Naive B cell (primary cell): Measurements from ENCODE around the gene REXO4. TPM values are rescaled to one million over a fixed set of nuclear protein-coding genes. Genes with fewer than 3 reads are reported as not detected.
A peak's percentile ranks its signal among the peaks of the same experiment; 100 is the strongest.
"Not testable (repeated sequence)": the region's sequence is repeated elsewhere in the genome, so short reads cannot be mapped to it uniquely, and the experiment has no call there.

ENCODE experiments used
- ATAC-seq, 2 donors: fragments of 150-1000 bp; cut with Tn5 transposase; 2 replicates each; pipeline ENCODE4 v1.10.0; 2021; ENCODE audit warnings: low read depth in 2 of 2, mild to moderate bottlenecking in 2 of 2, moderate library complexity in 2 of 2
- DNase-seq: peaks from one replicate; pipeline ENCODE4 v3.0.0; 2022
- H3K27ac Mint-ChIP-seq, 6 donors: one replicate each; pipeline ENCODE4 v1.8.0; 2020 to 2022; ENCODE audit warnings: mild to moderate bottlenecking in 6 of 6, mixed read lengths in 6 of 6, moderate library complexity in 5 of 6, inconsistent platforms in 2 of 6
- H3K27me3 Mint-ChIP-seq, 3 donors: one replicate each; pipeline ENCODE4 v1.8.0; 2021 to 2022; ENCODE audit warnings: mixed read lengths in 3 of 3, mild to moderate bottlenecking in 1 of 3
- H3K36me3 Mint-ChIP-seq, 2 donors: one replicate each; pipeline ENCODE4 v1.8.0; 2020 to 2022; ENCODE audit warnings: mixed read lengths in 2 of 2, inconsistent platforms in 1 of 2, mild to moderate bottlenecking in 1 of 2
- H3K4me1 Mint-ChIP-seq, 3 donors: one replicate each; pipeline ENCODE4 v1.8.0; 2020 to 2022; ENCODE audit warnings: mixed read lengths in 3 of 3, inconsistent platforms in 1 of 3, mild to moderate bottlenecking in 1 of 3, moderate library complexity in 1 of 3
- H3K4me3 Mint-ChIP-seq, 8 donors: one replicate each; pipeline ENCODE4 v1.8.0; 2020 to 2022; ENCODE audit warnings: mild to moderate bottlenecking in 8 of 8, mixed read lengths in 8 of 8, moderate library complexity in 8 of 8, inconsistent platforms in 2 of 8
- H3K9me3 Mint-ChIP-seq, 7 donors: one replicate each; pipeline ENCODE4 v1.8.0; 2020 to 2022; ENCODE audit warnings: mixed read lengths in 7 of 7, mild to moderate bottlenecking in 5 of 7, inconsistent platforms in 2 of 7, moderate library complexity in 1 of 7
- polyA plus RNA-seq, 6 donors: library from polyadenylated mRNA; unstranded; fragments of 300-500 nt; fragmentation: Illumina TruSeq; gene quantifications; one replicate each; pipeline ENCODE4 v1.2.3, GENCODE V29; 2021; ENCODE audit warnings: low read depth in 6 of 6

The REXO4 gene
- polyA plus RNA-seq, 6 donors from 2014 or later, result 4.3 to 27.7 (median 15.1) TPM

- Mint-ChIP-seq H3K36me3 (no peaks in the 10 kb centered on the region), H3K9me3 (peaks cover 0 to 1% (median 0%) of the 10 kb centered on the region in 7 donors), H3K27ac (no peak overlapping the region), H3K27me3 (peaks cover 0 to 12% (median 11%) of the 10 kb centered on the region in 3 donors), H3K4me3 (no peak overlapping the region), H3K4me1 (no peaks in the 10 kb centered on the region)
- DNase-seq (no peak), ATAC-seq (no peak)
These were observed 32.4 kb downstream of the REXO4 start for GRCh38 chr9:133385452-133385851.

DNA sequence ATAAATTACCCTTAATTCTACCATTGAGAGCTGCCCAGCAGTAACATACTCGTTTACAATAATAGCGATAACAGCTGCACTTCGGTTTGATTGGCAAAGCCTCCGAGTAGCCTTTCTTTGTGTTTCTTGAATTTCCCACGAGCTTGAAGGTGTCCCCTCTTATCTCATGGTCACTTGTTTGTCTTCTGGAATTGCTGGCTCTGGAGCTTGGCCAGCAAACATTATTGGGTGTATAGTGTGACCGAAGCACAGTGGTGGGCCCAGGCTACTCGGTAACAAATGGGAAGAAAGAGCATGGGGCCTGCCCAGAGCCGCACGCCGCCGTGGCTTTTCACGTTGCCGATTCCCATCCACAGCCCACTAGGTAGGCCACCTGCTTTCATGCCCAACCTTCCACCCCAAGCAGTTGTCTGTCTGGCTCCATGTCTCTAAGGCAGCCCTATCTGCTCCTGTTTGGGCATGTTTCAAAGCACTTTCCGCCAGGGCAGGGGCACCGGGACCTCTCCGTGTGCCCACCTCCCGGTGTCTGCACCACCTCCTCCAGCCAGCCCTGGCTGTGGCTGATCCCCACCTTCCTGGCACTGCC is 33.0 kb downstream of the REXO4 start:
- peak overlapping the region in 1 of 6 donors; percentile 15 for H3K27ac Mint-ChIP-seq
- peaks cover 0 to under 1% (median 0%) of the 10 kb centered on the region in 7 donors for H3K9me3 Mint-ChIP-seq
- no peak overlapping the region for H3K4me3 Mint-ChIP-seq
- H3K4me1 Mint-ChIP-seq, result no peaks in the 10 kb centered on the region
- H3K36me3 Mint-ChIP-seq, result no peaks in the 10 kb centered on the region
- DNase-seq (no peak), ATAC-seq (no peak)
- H3K27me3 Mint-ChIP-seq, result peaks cover 0 to 5% (median 4%) of the 10 kb centered on the region in 3 donors

GRCh38 chr9:133383438-133383837 is 34.4 kb downstream of the REXO4 start:
- DNase-seq, result no peak
- no peaks in the 10 kb centered on the region for H3K27me3 Mint-ChIP-seq
- H3K36me3 Mint-ChIP-seq, result no peaks in the 10 kb centered on the region
- H3K4me3 Mint-ChIP-seq, result no peak overlapping the region
- no peak for ATAC-seq
- H3K27ac Mint-ChIP-seq, result no peak overlapping the region
- H3K9me3 Mint-ChIP-seq, result no peaks in the 10 kb centered on the region
- H3K4me1 Mint-ChIP-seq, result no peaks in the 10 kb centered on the region

GRCh38 chr9:133382507-133383141 is 35.2 kb downstream of the REXO4 start:
- Mint-ChIP-seq H3K27me3 (no peaks in the 10 kb centered on the region), H3K4me1 (no peaks in the 10 kb centered on the region), H3K27ac (no peak overlapping the region), H3K4me3 (no peak overlapping the region), H3K9me3 (no peaks in the 10 kb centered on the region), H3K36me3 (no peaks in the 10 kb centered on the region)
- ATAC-seq (no peak), DNase-seq (no peak)

GRCh38 chr9:133380734-133381133 is 37.1 kb downstream of the REXO4 start:
- ATAC-seq, result no peak
- H3K4me1 Mint-ChIP-seq, result peaks cover 0 to 7% (median 0%) of the 10 kb centered on the region in 3 donors
- no peak overlapping the region for H3K4me3 Mint-ChIP-seq
- no peaks in the 10 kb centered on the region for H3K36me3 Mint-ChIP-seq
- DNase-seq, result no peak
- no peaks in the 10 kb centered on the region for H3K27me3 Mint-ChIP-seq
- no peak overlapping the region for H3K27ac Mint-ChIP-seq
- H3K9me3 Mint-ChIP-seq, result no peaks in the 10 kb centered on the region

- ATAC-seq (no peak), DNase-seq (no peak)
- Mint-ChIP-seq H3K9me3 (no peaks in the 10 kb centered on the region), H3K27ac (no peak overlapping the region), H3K36me3 (no peaks in the 10 kb centered on the region), H3K4me3 (peak overlapping the region in 1 of 8 donors; percentile 83), H3K27me3 (no peaks in the 10 kb centered on the region), H3K4me1 (peaks cover 9 to 14% (median 9%) of the 10 kb centered on the region in 3 donors)
These were observed 38.4 kb downstream of the REXO4 start for GRCh38 chr9:133379153-133380086.

DNA sequence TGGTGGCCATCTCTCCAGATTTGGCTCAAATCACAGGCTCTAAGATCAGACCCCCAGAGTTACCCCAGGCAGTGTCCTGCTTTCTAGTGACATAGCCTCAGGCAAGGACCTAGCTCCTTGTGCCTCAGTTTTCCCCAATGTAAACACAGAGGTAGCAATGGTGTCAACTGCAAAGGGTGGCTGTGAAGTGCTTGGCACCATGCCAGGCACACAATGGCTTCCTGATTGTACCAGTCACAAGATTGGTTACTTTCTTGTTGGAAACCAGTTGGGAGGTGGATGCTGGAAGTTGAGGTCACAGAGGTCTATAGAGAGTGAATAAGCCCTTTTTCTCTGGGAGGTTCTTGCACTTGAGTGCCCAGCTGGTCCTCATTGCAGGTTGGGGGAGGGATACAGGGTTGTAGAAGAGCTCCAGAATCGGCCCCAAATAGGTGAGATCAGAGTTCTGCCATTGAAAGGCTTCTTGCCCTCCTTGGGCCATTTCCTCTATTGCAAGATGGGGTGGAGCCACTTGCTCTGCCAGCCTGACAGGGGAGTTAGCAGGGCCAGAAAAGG is 39.3 kb downstream of the REXO4 start:
- DNase-seq, result no peak
- H3K9me3 Mint-ChIP-seq, result no peaks in the 10 kb centered on the region
- no peaks in the 10 kb centered on the region for H3K27me3 Mint-ChIP-seq
- H3K4me1 Mint-ChIP-seq, result peaks cover 9 to 22% (median 16%) of the 10 kb centered on the region in 3 donors
- peak overlapping the region in 2 of 8 donors; percentile 12 to 83 for H3K4me3 Mint-ChIP-seq
- no peak for ATAC-seq
- no peaks in the 10 kb centered on the region for H3K36me3 Mint-ChIP-seq
- no peak overlapping the region for H3K27ac Mint-ChIP-seq

DNA sequence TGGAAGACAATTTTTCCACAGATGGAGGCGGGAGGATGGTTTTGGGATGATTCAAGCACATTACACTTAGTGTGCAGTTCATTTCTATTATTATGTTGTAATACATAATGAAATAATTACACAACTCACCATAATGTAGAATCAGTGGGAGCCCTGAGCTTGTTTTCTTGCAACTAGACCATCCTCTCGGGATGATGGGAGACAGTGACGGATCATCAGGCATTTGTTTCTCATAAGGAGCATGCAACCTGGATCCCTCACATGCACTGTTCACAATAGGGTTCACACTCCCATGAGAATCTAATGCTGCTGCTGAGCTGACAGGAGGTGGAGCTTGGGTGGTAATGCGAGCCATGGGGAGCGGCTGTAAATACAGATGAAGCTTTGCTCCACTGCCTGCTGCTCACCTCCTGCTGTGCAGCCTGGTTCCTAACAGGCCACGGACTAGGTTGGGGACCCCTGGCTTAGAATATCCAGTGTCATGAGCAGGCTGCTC is 40.0 kb downstream of the REXO4 start:
- peaks cover 10 to 29% (median 23%) of the 10 kb centered on the region in 3 donors for H3K4me1 Mint-ChIP-seq
- H3K36me3 Mint-ChIP-seq, result no peaks in the 10 kb centered on the region
- peak overlapping the region in 4 of 8 donors; percentile 12 to 83 (median 57) for H3K4me3 Mint-ChIP-seq
- H3K27ac Mint-ChIP-seq, result no peak overlapping the region
- ATAC-seq (no peak), DNase-seq (no peak)
- H3K9me3 Mint-ChIP-seq, result no peaks in the 10 kb centered on the region
- H3K27me3 Mint-ChIP-seq, result no peaks in the 10 kb centered on the region

GRCh38 chr9:133377280-133377679 is 40.5 kb downstream of the REXO4 start:
- ATAC-seq, H3K27me3 Mint-ChIP-seq, H3K27ac Mint-ChIP-seq, H3K36me3 Mint-ChIP-seq, H3K9me3 Mint-ChIP-seq, DNase-seq: not testable (repeated sequence)
- Mint-ChIP-seq H3K4me1 (peaks cover 14 to 34% (median 28%) of the 10 kb centered on the region in 3 donors), H3K4me3 (peak overlapping the region in 7 of 8 donors; percentile 74 to 90 (median 83))

DNA sequence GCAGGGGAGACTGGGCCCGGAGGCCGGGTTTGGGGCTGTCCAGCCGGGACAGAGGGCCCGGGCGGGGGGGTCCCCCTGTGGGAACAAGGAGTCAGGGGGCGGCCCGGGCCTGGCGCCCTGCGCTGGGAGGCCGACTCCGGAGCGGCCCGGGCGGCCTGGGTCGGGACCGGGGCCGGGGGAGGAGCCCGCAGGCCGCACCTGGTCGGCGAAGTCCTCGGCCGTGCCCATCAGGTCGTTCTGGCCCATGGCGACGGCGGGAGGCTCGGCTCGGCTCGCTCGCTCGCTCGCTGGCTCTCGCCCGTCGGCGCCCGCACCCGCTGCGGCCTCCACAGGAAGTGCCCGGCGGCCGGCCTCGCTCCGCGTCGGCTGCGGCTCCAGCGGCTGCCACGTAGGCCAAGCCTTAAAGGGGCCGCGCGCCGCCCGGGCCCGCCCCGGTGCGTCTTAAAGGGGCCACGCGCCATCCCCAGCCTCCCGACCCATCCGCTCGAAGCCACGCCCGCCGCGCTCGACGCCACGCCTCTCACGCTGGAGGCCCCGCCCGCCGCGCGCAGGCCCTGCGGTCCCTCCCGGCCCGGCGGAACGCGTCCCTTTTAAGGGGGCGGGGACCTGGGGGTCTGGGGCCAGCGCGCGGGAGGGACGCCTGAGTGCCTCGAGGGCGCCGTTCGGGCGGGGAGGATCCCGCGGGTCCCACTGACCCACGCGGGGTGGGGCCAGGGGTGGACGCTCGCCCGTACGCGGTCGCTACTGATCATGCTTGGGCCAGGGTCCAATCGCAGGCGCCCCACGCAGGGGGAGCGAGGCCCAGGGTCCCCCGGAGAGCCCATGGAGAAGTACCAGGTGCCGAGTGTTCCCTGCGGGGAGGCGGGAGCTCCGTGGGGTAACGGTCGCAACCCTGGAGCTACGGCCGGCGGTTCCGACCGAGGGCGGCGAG is 41.8 kb downstream of the REXO4 start, which contains the start of the genes STKLD1 and SURF4:
STKLD1 (plus strand) TSS at position 643 of the 931 bp plus-strand sequence; CDS start at position 751, 108 bp downstream.
SURF4 (minus strand) TSS at position 337 of the 931 bp plus-strand sequence; CDS start at position 246, 91 bp downstream.
- Mint-ChIP-seq H3K27me3 (no peaks in the 10 kb centered on the region), H3K4me3 (peak within 1 kb of the TSS; percentile 90 to 96 (median 92)), H3K36me3 (no peaks in the 10 kb centered on the region), H3K4me1 (peaks cover 25 to 47% (median 41%) of the 10 kb centered on the region in 3 donors), H3K27ac (peak within 1 kb of the TSS; percentile 84 to 96 (median 93)), H3K9me3 (no peaks in the 10 kb centered on the region)
- ATAC-seq (peak; percentile 95 to 97), DNase-seq (peak; percentile 94)

DNA sequence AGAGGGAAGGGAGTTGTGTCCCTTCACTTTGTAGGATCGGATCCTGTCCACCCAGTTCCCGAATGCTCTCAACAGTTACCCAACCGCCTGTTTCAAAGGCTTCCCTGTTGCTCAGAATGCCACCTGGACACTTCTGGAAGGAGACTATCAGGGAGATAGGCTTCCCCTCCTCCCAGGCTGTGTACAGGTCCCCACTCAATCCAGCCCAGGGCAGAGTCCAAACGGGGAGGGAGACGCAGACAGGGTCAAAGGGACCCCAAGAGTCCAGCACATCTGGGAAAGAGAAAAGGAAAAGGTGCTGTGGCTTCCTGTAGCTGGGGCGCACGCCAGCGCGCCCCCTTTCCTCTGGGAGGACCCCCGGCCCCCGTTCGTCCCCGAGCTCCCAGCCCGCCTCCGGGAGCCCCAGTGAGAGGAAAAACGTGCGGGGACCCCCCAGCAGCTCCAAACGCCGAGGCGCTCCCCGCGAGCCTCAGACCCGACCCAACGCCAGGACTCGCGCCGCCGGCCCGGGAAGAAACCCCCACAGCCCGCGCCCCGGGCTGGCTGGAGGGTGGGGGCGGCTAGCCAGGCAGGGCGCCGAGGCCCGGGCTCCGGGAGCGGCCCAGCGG is 42.6 kb downstream of the REXO4 start:
- DNase-seq (no peak), ATAC-seq (peak; percentile 8 to 11)
- no peaks in the 10 kb centered on the region for H3K27me3 Mint-ChIP-seq
- no peaks in the 10 kb centered on the region for H3K9me3 Mint-ChIP-seq
- peak overlapping the region; percentile 84 to 96 (median 93) for H3K27ac Mint-ChIP-seq
- H3K4me1 Mint-ChIP-seq, result peaks cover 33 to 55% (median 49%) of the 10 kb centered on the region in 3 donors
- H3K36me3 Mint-ChIP-seq, result no peaks in the 10 kb centered on the region
- H3K4me3 Mint-ChIP-seq, result peak overlapping the region; percentile 90 to 96 (median 92)
